NCI-H82 (cell line): Measurements from ENCODE around the gene IBA57.

Experiments used
- DNase-seq: peaks from one replicate; lab custom pipeline; 2025; lab: John Stamatoyannopoulos, UW

Gene IBA57

DNA sequence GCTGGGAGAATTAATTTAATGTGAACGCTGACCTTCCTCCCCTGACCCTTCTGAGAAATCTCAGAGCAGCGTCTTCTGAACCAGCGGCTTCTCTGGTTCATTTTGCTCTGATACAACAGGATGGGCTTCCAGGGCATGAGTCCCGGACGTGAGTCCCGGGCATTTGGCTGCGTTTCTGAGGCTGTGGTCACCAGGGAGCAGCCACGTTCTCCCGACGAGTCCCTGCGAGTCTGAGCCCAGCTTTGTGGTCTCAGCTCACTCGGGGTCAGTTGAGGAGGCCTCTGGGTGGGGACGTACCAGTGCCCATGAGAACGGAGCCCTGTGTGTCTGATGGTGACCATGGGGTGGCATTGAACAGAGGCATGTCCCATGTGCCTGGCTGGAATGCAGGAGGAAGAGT is 24.6 kb downstream of the IBA57 start:
- DNase-seq, result no peak

DNA sequence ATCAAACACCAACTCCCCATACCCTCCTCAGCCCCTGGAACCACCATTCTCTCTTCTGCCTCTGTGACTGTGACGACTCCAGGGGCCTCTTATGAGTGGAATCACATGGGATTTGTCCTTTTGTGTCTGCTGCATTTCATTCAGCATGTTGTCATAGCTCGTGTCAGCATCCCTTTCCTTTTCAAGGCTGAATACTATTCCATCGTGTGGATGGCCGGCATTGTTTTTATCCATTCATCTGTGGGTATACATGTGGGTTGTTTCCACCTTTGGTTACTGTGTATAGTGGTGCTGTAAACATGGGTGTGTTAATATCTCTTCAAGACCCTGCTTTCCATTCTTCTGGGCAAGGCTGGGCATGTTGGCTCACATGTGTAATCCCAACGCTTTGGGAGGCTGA is 25.2 kb downstream of the IBA57 start:
- no peak for DNase-seq

- no peak for DNase-seq
Measured at GRCh38 chr1:228194436-228194835, 28.8 kb downstream of the IBA57 start.

GRCh38 chr1:228194921-228195812 is 29.6 kb downstream of the IBA57 start:
- DNase-seq, result no peak

GRCh38 chr1:228197555-228198147 is 32.0 kb downstream of the IBA57 start:
- DNase-seq, result no peak

DNA sequence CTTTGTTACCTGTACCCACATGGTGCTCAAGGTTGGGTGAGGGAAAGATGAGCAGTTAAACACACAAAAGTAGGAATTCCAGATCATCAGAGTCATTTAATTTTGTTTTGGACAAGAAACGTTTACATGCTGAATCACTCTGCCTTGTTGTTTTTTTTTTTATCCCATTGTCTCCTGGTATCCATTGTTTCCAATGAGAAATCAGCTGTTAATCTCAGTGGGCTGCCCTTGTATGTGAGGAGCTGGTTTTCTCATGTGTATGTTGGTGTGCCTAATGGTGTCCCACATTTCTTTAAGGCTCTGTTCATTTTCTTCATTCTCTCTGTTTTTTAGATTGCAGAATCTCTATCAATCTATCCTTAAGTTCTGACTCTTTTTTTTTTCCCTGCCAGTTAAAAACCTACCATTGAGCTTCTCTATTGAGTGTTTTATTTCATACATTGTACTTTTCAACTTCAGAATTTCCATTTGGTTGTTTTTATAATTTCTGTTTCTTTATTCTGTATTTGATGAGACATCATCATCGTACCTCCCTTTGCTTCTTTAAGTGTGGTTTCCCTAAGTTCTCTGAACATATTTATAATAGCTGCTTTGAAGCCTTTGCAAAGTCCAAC is 33.5 kb downstream of the IBA57 start:
- DNase-seq, result no peak

DNA sequence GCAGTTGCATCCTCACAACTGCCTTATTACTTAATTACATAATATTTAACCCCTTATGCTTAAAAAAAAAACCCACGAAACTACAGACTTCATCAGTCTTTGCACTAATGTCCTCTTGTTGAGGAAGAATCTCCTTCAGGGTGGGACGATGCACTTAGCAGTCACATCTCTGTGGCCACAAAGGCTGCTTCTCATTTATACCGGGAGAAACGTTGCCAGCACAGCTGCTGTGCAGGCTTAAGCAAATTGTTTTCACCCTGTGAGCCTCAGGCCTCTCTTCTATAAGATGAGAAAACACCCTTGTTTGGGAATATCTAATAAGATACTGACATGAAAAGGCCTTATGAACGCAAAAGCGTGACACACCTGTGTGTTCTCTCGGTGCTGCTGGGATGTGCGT is 39.4 kb downstream of the IBA57 start:
- DNase-seq, result no peak

DNA sequence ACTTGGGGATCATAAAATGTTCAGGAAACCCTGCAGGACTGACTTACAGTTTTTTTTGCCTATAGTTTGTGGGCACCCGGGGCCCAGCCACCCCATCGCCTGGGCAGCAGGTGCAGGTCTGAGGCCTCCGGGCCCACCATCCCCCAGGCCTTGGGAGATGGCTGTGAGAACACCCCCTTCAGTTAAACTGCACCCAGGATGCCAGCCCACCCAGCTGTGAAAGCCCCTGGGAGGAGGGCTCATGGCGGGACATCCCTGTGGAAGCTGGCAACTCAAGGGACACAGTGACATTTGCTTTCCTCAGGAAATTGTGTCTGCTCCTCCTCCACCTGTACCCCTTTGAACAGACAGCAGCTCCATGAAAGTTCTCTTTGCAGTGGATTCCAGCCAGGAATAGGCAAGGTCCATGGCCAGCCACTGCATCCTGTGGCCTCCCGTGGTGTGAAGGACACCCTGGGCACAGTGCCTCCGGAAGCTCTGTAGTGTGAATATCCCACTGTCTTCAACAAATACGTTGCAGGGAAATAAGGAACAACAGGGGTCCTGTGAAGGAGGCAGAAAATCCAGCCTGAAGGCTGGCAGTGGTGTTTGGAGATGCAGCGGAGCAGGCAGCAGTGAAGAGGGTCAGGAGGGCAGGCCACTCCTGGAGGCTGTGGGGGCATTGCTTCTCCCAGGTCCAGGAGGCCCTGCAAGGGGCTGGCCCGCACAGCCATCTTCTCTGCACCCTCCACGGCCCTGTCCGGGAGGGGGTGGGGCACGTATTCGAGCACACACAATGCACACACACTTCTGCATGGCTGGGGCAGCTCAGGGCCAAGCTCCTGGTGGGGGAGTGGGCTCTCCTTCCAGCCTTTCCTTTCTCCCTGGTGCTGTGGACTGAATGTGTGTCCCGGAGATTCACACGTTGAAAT is 40.2 kb downstream of the IBA57 start:
- DNase-seq, result peak; percentile 21

DNA sequence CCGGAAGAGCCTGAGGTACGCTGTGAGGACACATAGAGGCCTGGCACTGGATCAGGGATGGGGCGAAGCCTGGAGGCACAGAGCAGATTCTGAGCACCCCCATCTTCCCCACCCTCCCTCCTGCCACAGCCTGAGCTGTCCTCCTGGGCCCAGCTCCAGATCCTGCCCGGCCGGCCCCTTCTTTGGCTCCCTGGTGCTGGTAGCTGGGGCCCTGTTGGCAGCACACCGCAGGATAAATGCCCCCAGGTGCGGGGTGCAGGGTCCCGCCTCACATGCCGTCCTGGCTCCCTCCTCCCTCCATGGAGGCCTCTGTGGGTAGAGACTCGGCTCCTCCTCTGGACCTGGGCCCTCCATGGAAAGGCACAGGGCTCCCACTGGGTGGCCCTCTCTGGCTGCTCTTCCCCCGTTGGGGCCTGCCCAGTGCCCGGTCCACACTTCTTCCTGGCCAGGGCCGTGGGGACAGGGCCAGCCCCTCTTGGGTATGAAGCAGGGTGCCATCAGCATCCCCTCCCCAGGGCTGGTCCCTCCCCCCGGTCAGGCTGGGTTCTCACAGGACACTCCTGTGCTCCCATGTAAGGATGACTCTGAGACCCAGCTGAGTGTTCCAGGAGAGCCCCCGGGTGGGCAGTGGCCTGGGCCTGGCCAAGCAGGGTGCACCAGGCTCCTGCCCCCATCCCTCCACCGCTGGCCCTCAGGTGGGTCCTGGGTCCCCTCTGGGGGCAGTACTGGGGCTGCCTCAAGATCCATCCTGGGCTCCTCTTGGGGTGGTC is 41.2 kb downstream of the IBA57 start:
- no peak for DNase-seq

DNA sequence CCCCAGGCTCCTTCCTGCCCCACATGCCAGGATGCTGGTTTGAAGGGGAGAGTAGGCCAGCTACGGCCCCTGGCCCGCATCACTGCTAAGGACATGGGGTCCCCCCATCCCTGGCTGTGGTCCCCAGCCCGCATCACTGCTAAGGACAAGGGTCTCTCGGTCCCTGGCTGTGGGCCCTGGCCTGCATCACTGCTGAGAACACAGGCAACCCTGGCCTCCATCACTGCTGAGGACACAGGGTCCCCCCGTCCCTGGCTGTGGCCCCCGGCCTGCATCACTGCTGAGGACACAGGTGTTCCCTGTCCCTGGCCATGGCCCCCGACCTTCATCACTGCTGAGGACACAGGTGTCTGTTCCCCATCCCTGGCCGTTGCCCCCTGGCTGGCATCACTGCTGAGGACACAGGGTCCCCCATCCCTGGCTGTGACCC is 41.8 kb downstream of the IBA57 start:
- no peak for DNase-seq

DNA sequence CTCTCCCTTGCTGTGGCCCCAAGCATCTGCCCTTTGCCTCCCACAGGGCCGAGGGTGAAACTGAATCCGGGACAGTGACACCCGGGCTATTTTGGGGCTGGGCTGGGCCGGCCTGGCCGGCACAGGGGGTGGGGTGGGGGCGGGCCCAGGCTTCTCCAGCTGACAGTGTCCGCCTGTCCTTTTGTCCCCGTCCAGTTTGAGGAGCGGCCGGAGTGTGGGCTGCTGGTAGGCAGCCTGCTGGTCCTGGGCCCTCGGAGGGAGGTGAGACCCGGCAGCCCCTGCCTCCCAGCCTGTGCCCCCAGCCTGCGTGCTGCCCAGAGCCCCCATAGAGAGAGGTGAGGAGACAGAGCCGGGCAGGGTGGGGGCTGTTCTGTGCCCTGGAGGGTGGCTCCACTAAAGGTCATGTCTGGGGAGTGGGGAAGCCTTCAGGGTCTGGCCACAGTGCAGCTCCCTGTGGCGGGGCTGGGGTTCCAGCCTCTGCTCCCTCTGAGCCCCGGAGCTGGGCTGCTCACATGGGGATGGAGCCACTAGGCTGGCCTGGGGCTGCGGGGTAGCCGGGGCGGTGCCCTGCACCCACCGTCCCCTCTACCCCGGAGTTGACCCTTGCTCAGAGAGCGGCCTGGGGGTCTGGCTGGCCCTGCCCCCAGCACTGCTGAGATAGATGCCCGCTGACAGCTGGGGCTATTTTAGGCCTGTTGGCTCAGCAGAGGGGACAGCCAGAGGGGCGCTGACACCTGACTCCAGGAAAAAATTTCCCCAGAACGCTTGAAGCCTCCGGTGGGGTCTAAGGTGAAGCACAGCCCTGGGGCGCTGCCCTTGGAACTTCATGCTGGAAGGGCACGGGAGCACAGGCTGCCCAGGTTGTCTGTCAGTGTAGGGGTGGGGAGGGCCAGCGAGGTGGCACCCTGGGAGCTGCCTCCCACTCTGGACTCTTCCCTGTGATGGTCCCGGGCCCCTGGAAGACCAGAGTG is 42.5 kb downstream of the IBA57 start, which contains the start of gene OBSCN:
TSS of gene OBSCN (plus strand) at position 194 of the 971 bp plus-strand sequence. CDS start 3,740 bp downstream, outside the sequence.
- no peak for DNase-seq

- no peak for DNase-seq
Measured at GRCh38 chr1:228208831-228209551, 43.4 kb downstream of the IBA57 start.

DNA sequence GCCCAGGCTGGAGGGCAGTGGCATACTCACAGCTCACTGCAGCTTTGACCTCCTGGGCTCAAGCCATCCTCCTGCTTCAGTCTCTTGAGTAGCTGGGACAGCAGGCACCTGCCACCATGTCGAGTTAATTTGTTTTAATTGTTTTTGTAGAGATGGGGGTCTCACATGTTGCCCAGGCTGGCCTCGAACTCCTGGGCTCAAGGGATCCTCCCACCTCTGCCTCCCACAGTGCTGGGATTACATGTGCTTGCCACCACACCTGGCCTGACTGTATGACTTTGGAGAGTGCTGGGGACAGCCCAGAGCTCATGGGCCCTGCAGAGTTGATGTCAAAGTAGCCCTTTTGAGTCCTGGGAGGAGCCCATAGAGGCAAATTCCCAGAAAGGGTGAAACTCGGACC is 44.1 kb downstream of the IBA57 start:
- no peak for DNase-seq

DNA sequence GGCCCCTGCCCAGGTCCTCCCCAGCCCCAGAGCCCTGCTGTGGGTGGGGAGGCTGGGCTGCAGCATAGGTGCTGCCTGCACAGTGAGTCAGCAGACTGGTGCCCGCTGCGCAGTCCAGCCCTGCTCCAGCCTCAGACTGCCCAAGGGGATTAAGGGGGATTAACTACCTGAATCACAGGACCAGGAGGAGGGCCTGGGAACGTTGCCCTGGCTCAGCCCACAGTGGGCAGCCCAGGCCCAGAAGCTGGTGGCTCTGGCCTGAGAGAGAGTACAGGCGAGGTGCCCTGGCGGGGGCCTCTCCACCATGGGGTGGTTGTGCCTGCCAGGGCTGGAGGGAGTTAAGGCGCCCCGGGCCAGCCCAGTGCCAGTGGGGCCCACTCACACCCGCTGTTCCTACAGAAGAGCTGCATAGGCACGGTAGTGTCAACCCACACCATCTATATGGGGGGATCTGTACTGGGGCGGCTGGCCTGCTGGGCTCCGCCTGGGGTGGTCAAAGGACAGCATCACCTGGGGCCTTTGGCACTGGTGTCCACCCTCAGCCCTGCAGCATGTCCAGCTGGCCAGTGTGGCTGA is 44.6 kb downstream of the IBA57 start:
- DNase-seq, result peak; percentile 63

DNA sequence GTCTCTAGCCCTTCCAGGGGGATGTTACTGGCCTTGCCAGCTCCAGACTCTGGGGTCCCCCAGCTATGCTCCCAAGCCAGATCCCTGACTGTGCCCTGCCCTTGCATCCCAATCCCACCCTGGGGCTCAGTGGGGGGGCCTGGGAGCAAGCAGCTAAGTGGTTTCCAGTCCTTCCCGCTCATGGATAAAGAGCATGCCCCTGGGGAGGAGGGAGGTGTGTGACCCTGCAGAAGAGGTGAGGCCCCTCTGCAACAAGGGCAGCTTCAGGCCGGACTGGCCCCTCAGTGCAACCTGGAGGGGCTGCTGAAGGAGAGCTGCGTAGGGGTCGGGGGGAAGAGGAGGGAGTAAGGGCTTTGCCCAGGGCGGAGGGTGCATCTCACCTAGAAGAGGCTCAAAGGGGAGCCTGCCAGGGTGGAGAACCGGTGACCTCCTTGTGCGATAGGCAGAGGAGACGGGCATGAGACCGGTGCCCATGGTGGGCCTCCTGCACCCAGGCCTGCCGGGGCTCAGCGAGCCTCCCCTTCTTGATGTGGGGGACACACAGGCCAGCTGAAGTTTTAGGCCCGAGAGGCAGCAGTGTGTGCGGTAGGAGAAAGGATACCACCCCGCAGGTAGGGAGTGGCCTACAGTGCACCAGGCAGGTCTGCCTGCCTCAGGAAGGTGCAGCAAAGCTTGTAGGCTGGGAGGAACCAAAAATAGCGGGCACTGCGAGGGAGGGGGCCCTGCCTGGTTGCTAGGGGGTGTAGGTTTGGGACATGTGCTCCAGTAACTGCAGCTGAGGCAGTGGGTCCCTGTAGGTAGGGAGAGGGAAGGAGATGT is 45.3 kb downstream of the IBA57 start:
- no peak for DNase-seq

DNA sequence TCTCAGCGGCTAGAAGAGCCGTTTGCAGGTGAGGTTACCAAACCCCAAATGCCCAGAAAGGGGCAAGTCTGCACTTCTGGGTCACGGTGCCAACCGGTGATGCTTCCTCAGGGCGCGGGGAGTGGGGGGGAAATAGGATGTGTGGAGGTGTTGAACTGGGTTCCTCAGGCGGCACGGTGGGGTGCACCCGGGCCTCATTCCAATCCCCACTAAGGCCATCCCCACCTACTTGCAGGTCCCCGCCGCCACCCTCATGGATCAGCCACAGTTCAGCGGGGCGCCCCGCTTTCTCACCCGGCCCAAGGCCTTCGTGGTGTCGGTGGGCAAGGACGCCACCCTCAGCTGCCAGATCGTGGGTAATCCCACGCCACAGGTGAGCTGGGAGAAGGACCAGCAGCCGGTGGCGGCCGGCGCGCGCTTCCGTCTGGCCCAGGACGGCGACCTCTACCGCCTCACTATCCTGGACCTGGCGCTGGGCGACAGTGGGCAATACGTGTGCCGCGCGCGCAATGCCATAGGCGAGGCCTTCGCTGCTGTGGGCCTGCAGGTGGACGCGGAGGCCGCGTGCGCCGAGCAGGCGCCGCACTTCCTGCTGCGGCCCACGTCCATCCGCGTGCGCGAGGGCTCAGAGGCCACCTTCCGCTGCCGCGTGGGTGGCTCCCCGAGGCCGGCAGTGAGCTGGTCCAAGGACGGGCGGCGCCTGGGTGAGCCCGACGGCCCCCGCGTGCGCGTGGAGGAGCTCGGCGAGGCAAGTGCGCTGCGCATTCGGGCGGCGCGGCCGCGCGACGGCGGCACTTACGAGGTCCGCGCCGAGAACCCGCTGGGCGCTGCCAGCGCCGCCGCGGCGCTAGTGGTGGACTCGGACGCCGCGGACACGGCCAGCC is 46.2 kb downstream of the IBA57 start:
- no peak for DNase-seq

DNA sequence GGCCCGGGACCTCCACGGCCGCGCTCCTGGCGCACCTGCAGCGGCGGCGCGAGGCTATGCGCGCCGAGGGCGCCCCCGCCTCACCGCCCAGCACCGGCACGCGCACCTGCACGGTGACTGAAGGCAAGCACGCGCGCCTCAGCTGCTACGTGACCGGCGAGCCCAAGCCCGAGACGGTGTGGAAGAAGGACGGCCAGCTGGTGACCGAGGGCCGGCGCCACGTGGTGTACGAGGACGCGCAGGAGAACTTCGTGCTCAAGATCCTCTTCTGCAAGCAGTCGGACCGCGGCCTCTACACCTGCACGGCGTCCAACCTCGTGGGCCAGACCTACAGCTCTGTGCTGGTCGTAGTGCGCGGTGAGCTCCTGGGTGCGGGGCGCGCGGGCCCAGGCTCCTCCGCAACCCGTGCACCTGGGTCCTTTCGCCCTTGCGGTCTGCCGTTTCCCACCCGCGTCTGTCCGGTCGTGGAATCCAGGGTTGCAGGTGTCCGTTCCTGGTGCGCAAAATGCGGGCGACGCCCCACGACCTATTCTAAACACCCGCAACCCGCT is 46.9 kb downstream of the IBA57 start:
- DNase-seq, result no peak
